ENCODE results near the gene OR2AJ1.

- TF ChIP-seq CTCF (IDR thresholded peaks at IDR 0.05) (no peak), EZH2 (IDR thresholded peaks at IDR 0.05; ENCODE audit: borderline replicate concordance, insufficient read depth, low read depth, low read length, poor library complexity, severe bottlenecking) (no peak)
Observed at GRCh38 chr1:247923941-247924340, 748 bp upstream of the OR2AJ1 start.
